NCI-H2107 treated with DMSO at 0.1 percent for 48 hours (cell line): ENCODE results near the gene C2CD2.

Source experiments
- DNase-seq: peaks from one replicate; lab custom pipeline; 2025; ENCODE audit not compliant: unreplicated experiment; lab: John Stamatoyannopoulos, UW

Gene C2CD2

GRCh38 chr21:41848958-41849580, 104.7 kb downstream of the C2CD2 start:
- no peak for DNase-seq

- DNase-seq, result no peak
Measured at GRCh38 chr21:41848533-41848932, 105.3 kb downstream of the C2CD2 start.

- no peak for DNase-seq
Measured at GRCh38 chr21:41847066-41847804, 106.6 kb downstream of the C2CD2 start.

GRCh38 chr21:41846536-41846935, 107.3 kb downstream of the C2CD2 start:
- no peak for DNase-seq

GRCh38 chr21:41846033-41846317, 107.8 kb downstream of the C2CD2 start:
- DNase-seq, result no peak

GRCh38 chr21:41845310-41846032, 108.3 kb downstream of the C2CD2 start:
- no peak for DNase-seq

GRCh38 chr21:41843584-41843983, 110.2 kb downstream of the C2CD2 start:
- DNase-seq, result no peak

GRCh38 chr21:41840880-41841279, 112.9 kb downstream of the C2CD2 start:
- no peak for DNase-seq

- DNase-seq, result no peak
Measured at GRCh38 chr21:41839387-41840000, 114.3 kb downstream of the C2CD2 start.

- no peak for DNase-seq
Measured at GRCh38 chr21:41837756-41838297, 116.0 kb downstream of the C2CD2 start.

- DNase-seq, result no peak
Measured at GRCh38 chr21:41836166-41837015, 117.4 kb downstream of the C2CD2 start.

GRCh38 chr21:41835711-41836154, 118.1 kb downstream of the C2CD2 start:
- no peak for DNase-seq
